C1 segment of cervical spinal cord (tissue), 14 donors: ENCODE data around the gene JPH4.

Experiments
- DNase-seq, 14 donors: peaks; one replicate each; lab custom pipeline; 2025; lab: John Stamatoyannopoulos, UW

JPH4 gene

DNA sequence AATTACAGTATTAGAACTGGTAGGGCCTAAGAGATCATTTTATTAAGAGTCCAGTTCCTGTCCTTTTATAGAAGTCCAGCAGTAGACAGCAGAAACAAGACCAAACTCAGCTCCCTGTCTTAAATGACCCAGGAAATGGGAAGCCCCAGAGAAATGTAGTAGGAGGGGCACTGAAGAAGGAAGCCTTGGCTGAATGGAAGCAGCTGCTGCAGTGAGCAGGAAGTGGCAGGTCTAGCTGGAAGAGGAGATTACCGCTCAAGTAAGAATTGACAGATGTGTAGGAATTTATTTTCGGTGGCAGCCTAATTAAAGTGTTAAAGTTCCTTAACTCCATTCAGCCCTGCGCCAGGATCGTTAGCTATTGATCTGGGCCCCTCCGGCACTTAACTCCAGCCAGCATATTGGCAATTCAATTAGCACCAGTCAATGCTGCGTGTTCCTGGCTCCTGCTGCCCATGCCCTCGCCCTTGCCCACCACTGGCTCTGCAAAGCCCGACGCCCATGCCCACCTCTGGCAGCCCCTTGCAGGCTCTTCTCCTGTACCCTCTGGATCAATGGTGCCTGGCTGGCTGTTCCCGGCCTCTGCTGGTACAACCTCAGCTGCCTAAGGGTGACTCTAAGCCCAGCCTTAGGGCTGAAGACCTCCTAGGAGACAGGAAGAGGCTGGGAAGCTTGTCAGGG lies 48.1 kb downstream of the JPH4 start:
- DNase-seq, result no peak

DNA sequence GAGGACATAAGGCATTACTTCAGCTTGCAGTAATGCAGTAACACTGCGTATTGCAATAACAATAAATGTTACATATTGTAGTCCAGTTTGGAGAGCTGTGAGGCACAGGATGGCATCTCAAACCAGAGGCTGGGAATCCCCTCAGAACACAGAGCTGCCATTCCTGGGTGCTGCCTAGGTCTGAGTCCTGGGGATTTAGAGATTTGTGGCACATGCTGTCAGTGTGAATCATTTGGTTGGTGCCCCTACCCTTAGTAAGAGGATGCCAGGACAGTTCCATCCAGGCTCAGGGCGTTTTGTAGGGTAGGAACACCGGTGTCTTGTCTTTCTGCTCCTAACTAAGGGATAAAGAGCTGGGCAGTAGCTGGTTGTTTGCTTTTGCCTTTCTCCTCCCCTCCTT lies 49.6 kb downstream of the JPH4 start:
- no peak for DNase-seq

- DNase-seq, result peak in 1 of 14 donors; percentile 63
Observed at GRCh38 chr14:23528555-23528954, 50.0 kb downstream of the JPH4 start.

- DNase-seq, result no peak
Observed at GRCh38 chr14:23525611-23526010, 53.0 kb downstream of the JPH4 start.

GRCh38 chr14:23524954-23525353 lies 53.6 kb downstream of the JPH4 start:
- no peak for DNase-seq

- no peak for DNase-seq
Observed at GRCh38 chr14:23523229-23524016, 55.2 kb downstream of the JPH4 start.

DNA sequence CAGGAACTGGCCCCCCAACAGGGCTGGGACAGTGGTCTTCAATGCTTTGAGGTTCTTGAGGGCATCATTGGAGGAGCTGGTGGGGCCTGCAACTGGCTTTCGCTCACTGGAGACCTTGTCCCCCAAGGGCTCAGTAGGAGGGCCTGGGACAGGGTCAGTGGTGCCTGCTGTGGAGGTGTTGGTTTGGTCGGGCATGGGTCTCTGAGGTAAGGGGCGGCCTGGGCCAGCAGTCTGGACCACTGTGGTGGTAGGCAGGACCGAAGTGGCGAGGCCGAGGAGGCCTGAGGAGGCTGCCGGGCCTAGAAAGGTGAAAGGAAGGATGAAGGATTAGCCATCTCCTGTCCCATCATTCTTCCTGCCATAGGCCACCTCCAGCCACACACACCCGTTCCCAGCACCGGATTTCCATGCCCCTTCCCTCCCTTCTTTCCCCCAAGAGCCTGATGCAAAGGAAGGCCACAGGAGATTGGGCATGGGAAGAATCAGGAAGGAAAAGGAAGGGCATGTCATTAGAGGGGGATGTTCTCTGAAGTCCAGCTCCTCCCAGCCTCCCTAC lies 55.9 kb downstream of the JPH4 start:
- no peak for DNase-seq

GRCh38 chr14:23521785-23522640 lies 56.6 kb downstream of the JPH4 start:
- no peak for DNase-seq

DNA sequence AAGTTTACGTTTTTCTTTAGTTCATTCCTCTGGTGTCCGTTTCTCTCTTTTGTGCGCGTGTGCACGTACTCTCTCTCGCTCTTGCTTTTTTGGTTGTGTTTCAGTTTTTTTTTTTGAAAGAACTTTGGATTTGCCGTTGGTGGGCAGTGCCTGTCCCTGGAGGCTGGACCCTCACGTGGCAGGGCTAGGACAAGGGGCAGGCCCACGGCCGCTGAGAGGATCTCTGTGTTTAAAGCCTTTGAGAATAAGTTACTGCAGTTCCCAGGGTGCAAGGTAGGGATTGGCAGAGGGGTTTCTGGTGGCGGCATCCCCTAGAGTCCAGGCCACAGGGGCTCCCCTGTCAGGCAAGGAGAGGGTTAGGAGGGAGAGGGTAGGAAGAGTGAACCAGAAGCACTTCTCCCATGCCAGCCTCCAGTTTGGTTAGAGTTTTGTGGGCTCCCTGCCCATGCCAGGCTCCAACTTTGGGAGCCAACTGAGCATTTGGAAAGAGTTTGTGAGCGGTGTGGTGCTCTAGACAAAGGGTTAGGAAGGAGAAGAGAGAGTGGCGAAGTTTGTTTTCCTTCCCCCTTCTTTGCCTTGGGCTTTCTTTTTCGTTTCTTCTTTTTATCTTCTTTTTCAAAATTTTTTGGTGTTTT lies 57.6 kb downstream of the JPH4 start:
- peak in 3 of 14 donors; percentile 14 to 28 (median 27) for DNase-seq

DNA sequence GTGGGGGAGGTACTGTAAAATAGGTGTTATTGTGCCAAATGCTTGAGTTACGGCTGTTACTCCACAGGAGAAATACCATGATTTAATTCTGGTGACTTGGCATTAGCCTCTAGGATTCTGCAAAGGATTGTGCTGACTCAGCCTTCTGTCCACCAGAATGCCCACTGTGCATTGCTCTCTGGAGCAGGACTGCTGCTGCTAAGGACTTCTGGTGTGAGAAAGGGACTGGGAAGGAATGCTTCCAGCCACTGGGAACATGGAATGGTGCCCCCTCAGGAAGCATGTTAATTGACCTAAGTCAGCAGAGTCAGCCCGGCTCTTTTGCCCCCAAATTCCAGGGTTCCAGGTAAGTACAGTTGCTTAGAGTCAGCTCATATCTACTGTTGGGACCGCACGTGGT lies 59.9 kb downstream of the JPH4 start:
- peak in 1 of 14 donors; percentile 69 for DNase-seq
